Memory B cell (primary cell): ENCODE measurements around the gene GMDS.

Experiments used
- ATAC-seq: fragments of 150-1000 bp; cut with Tn5 transposase; 2 replicates; pipeline ENCODE4 v1.10.0; 2021; ENCODE audit warnings: low read depth, mild to moderate bottlenecking, moderate library complexity
- DNase-seq, 2 donors: peaks; one replicate each; pipeline ENCODE4 v3.0.0; 2022; ENCODE audit warnings: low spot score in 2 of 2
- H3K27ac Mint-ChIP-seq: one replicate; pipeline ENCODE4 v1.8.0; 2022; ENCODE audit warnings: mild to moderate bottlenecking, moderate library complexity, mixed read lengths
- H3K27me3 Mint-ChIP-seq: one replicate; pipeline ENCODE4 v1.8.0; 2022; ENCODE audit warnings: mixed read lengths
- H3K36me3 Mint-ChIP-seq: one replicate; pipeline ENCODE4 v1.8.0; 2022; ENCODE audit warnings: mild to moderate bottlenecking, mixed read lengths
- H3K4me1 Mint-ChIP-seq: one replicate; pipeline ENCODE4 v1.8.0; 2022; ENCODE audit warnings: mixed read lengths
- H3K4me3 Mint-ChIP-seq: one replicate; pipeline ENCODE4 v1.8.0; 2022; ENCODE audit warnings: mild to moderate bottlenecking, moderate library complexity, mixed read lengths
- H3K9me3 Mint-ChIP-seq: one replicate; pipeline ENCODE4 v1.8.0; 2022; ENCODE audit warnings: mixed read lengths

GMDS gene

DNA sequence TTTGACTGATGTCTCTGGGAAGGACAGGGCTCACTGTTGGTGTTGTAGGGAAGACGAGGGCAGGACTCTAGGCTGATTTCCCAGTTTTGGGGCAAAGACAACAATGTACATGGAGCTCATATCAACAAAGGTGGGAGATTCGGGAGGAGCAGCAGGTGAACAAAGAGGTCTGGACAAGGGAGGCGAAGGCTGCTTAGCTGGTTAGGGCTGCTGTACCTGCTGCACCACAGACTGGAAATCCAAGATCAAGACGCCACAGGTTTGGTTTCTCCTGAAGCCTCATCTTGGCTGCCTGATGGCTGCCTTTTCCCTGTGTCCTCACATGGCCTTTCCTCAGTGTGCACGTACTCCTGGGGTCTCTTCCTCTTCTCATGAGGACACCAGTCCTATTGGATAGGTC is 348.5 kb downstream of the GMDS start:
- H3K4me1 Mint-ChIP-seq: no peaks in the 10 kb centered on the region
- ATAC-seq: no peak
- DNase-seq: no peak
- H3K9me3 Mint-ChIP-seq: no peaks in the 10 kb centered on the region
- H3K27ac Mint-ChIP-seq: no peak overlapping the region
- H3K4me3 Mint-ChIP-seq: no peak overlapping the region
- H3K36me3 Mint-ChIP-seq: peaks cover 13% of the 10 kb centered on the region
- no peaks in the 10 kb centered on the region for H3K27me3 Mint-ChIP-seq

GRCh38 chr6:1895721-1896120 is 349.7 kb downstream of the GMDS start:
- H3K27ac Mint-ChIP-seq: no peak overlapping the region
- DNase-seq (no peak), ATAC-seq (no peak)
- H3K27me3 Mint-ChIP-seq: no peaks in the 10 kb centered on the region
- no peak overlapping the region for H3K4me3 Mint-ChIP-seq
- peaks cover 2% of the 10 kb centered on the region for H3K9me3 Mint-ChIP-seq
- peaks cover 15% of the 10 kb centered on the region for H3K36me3 Mint-ChIP-seq
- no peaks in the 10 kb centered on the region for H3K4me1 Mint-ChIP-seq

DNA sequence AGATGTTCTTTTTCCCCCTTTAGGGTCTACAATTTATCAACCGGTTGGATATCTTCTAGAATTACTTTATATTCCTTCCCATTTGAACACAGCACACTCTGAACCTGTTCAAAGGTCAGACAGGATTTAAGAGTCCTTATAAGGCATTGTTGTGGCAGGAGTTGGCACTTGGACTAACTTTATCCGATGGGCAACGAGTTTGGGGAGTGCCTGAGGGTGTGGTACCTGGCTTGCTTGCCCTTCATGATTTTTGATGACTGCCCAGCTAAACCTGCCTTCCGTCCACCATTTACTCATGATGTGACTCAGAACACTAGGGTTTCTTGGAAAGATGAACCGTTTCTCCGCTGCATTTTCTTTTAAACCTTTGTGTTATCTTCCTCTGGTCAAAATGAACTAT is 350.5 kb downstream of the GMDS start:
- H3K9me3 Mint-ChIP-seq: peaks cover 6% of the 10 kb centered on the region
- DNase-seq (no peak), ATAC-seq (no peak)
- no peaks in the 10 kb centered on the region for H3K4me1 Mint-ChIP-seq
- peaks cover 20% of the 10 kb centered on the region for H3K36me3 Mint-ChIP-seq
- no peak overlapping the region for H3K4me3 Mint-ChIP-seq
- H3K27me3 Mint-ChIP-seq: no peaks in the 10 kb centered on the region
- no peak overlapping the region for H3K27ac Mint-ChIP-seq

DNA sequence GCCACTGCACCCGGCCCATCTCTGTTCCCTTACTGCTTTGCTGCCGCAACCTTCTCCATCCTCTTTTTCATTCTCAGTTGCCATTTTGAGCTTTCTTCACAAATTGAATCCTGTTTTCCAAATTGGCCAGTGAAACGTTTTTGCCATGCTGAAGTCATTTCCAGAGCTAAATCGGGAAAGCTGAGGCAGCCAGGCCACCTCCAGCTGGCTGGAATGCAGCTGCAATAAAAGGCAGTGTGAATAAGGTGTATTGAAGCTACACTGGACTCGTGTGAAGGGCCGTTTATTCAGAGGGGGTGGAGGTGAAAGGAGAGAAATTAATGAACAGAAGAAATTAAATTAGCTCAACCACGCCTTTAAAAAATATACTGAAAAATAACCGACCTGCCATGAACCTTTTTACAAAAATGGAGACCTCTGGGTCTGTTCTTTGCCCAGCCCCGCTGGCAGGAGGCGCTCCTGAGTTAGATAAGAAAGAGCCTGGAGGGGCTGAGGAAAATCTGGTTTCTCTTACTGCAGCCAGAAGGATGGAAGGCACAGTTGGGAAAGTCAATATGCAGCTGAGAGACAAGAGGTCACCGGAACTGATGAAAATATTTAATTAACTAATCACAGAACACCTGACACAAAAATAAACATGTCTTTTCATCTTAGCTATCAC is 351.8 kb downstream of the GMDS start:
- Mint-ChIP-seq H3K36me3 (peaks cover 20% of the 10 kb centered on the region), H3K4me1 (no peaks in the 10 kb centered on the region), H3K9me3 (peaks cover 6% of the 10 kb centered on the region), H3K4me3 (no peak overlapping the region), H3K27ac (no peak overlapping the region), H3K27me3 (no peaks in the 10 kb centered on the region)
- no peak for DNase-seq
- ATAC-seq: no peak

DNA sequence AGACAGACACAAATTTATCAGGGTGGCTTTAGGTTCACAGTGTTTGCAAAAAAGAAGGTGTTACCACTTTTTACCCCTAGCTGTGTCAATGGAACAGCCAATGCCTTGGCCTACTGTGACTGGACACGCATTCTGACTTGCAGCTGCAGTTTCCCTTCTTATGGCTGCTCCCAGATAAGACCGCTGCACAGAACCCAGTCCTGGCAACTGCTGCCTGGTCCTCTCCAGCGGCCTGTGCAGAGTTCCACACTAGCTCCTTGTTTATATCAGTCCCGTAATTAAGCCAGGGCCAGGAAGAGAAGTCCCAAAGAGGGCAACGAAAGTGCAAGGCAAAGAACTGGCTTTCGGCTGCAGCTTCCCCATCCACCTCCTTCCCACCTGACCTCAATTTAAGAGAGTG is 352.7 kb downstream of the GMDS start:
- H3K4me3 Mint-ChIP-seq: no peak overlapping the region
- H3K27ac Mint-ChIP-seq: no peak overlapping the region
- ATAC-seq: no peak

DNA sequence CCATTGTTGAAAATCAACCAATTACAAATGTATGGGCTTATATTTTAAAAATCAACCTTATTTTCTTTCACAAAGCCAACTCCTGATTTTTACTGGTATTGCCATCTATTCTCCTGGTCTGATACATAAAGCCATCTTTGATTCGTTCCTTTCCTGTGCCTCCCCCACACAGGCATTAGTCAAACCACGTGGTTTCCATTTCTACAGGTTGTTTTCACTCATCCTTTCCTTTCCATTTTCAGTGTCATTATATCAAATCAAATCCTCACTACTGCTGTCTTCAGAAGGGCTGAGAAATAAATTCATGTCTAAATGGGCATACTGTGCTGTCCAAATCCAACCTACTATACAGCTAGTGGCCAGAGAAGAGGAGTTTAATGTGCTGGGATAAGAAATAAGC is 354.4 kb downstream of the GMDS start:
- Mint-ChIP-seq H3K4me1 (no peaks in the 10 kb centered on the region), H3K27me3 (no peaks in the 10 kb centered on the region), H3K36me3 (peaks cover 12% of the 10 kb centered on the region), H3K4me3 (no peak overlapping the region), H3K27ac (no peak overlapping the region), H3K9me3 (peaks cover 6% of the 10 kb centered on the region)
- DNase-seq (no peak), ATAC-seq (no peak)

More for the DNA sequence above, 352.7 kb downstream of the GMDS start:
- Mint-ChIP-seq H3K4me1 (no peaks in the 10 kb centered on the region), H3K9me3 (peaks cover 6% of the 10 kb centered on the region), H3K36me3 (peaks cover 20% of the 10 kb centered on the region), H3K27me3 (no peaks in the 10 kb centered on the region)
- DNase-seq: no peak

DNA sequence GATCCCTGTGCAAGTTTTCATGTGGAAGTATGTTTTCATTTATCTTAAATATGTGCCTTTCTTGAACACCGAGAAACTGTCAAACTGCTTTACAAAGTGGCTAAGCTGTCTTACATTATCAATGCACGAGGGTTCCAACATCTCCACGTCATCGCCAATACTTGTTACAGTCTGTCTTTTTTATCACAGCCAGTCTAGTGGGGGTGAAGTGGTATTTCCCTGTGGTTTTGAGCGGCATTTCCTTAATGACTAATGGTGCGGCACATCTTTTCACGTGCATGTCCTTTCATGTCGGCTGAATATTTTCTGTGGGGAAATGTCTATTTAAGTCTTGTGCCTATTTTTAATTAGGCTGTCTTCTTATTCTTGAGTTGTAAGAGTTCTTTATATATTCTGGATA is 355.3 kb downstream of the GMDS start:
- no peaks in the 10 kb centered on the region for H3K27me3 Mint-ChIP-seq
- peaks cover 12% of the 10 kb centered on the region for H3K36me3 Mint-ChIP-seq
- ATAC-seq (no peak), DNase-seq (no peak)
- no peaks in the 10 kb centered on the region for H3K4me1 Mint-ChIP-seq
- H3K9me3 Mint-ChIP-seq: peaks cover 6% of the 10 kb centered on the region
- no peak overlapping the region for H3K27ac Mint-ChIP-seq
- no peak overlapping the region for H3K4me3 Mint-ChIP-seq

- H3K9me3 Mint-ChIP-seq: peaks cover 5% of the 10 kb centered on the region
- no peak overlapping the region for H3K27ac Mint-ChIP-seq
- H3K4me1 Mint-ChIP-seq: no peaks in the 10 kb centered on the region
- H3K27me3 Mint-ChIP-seq: no peaks in the 10 kb centered on the region
- peaks cover 4% of the 10 kb centered on the region for H3K36me3 Mint-ChIP-seq
- ATAC-seq (no peak), DNase-seq (no peak)
- no peak overlapping the region for H3K4me3 Mint-ChIP-seq
Observed at GRCh38 chr6:1885576-1886011, 359.8 kb downstream of the GMDS start.

DNA sequence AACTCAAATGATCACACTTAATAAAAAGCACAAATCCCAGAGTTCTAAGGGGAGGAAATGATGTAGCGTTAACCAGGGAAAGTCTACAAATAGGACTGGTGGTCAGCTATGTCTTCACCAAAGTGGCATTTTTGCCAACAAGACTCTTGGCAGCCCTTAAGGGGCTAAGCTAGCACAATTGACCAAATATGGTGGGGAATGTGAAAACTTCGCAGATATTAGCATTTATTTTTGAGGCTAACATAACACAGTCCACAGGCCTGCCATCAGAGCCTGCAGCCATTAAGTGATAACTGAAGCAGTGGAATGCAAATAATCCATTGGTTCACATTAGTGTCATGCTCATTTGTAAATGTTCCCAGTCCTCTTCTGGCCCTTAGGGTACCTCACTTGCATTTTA is 361.1 kb downstream of the GMDS start:
- no peaks in the 10 kb centered on the region for H3K27me3 Mint-ChIP-seq
- peaks cover 2% of the 10 kb centered on the region for H3K36me3 Mint-ChIP-seq
- DNase-seq: no peak

DNA sequence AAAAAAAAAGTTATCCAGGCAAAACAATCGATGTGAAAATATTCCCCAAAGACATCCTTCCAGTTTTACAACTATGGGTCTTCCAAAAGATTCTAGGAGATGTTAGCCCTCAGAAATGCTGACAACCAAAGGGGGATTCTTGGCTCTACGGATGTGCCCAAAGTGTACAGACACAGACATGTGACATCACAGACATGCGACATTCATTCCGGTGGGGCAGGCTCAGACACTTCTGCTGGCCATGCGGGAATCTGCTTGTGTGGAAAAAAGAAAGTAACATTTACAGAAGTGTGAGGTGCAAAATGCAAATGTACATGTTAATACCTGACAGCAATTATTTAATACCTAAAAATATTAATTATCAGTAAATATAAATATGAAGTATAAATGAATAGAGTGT is 367.1 kb downstream of the GMDS start:
- ATAC-seq (no peak), DNase-seq (no peak)
- H3K36me3 Mint-ChIP-seq: peaks cover 2% of the 10 kb centered on the region
- no peak overlapping the region for H3K4me3 Mint-ChIP-seq
- no peak overlapping the region for H3K27ac Mint-ChIP-seq
- H3K4me1 Mint-ChIP-seq: no peaks in the 10 kb centered on the region
- no peaks in the 10 kb centered on the region for H3K27me3 Mint-ChIP-seq
- no peaks in the 10 kb centered on the region for H3K9me3 Mint-ChIP-seq

More for the DNA sequence above, 361.1 kb downstream of the GMDS start:
- Mint-ChIP-seq H3K4me3 (no peak overlapping the region), H3K9me3 (no peaks in the 10 kb centered on the region), H3K4me1 (no peaks in the 10 kb centered on the region), H3K27ac (no peak overlapping the region)
- no peak for ATAC-seq

GRCh38 chr6:1873781-1874180 is 371.6 kb downstream of the GMDS start:
- Mint-ChIP-seq H3K36me3 (no peaks in the 10 kb centered on the region), H3K27me3 (no peaks in the 10 kb centered on the region), H3K27ac (no peak overlapping the region), H3K4me3 (no peak overlapping the region), H3K4me1 (peaks cover 14% of the 10 kb centered on the region), H3K9me3 (no peaks in the 10 kb centered on the region)
- ATAC-seq (no peak), DNase-seq (no peak)

GRCh38 chr6:1872649-1873131 is 372.7 kb downstream of the GMDS start:
- Mint-ChIP-seq H3K4me1 (peaks cover 14% of the 10 kb centered on the region), H3K9me3 (no peaks in the 10 kb centered on the region), H3K36me3 (no peaks in the 10 kb centered on the region), H3K4me3 (no peak overlapping the region), H3K27me3 (no peaks in the 10 kb centered on the region), H3K27ac (no peak overlapping the region)
- ATAC-seq (no peak), DNase-seq (no peak)

DNA sequence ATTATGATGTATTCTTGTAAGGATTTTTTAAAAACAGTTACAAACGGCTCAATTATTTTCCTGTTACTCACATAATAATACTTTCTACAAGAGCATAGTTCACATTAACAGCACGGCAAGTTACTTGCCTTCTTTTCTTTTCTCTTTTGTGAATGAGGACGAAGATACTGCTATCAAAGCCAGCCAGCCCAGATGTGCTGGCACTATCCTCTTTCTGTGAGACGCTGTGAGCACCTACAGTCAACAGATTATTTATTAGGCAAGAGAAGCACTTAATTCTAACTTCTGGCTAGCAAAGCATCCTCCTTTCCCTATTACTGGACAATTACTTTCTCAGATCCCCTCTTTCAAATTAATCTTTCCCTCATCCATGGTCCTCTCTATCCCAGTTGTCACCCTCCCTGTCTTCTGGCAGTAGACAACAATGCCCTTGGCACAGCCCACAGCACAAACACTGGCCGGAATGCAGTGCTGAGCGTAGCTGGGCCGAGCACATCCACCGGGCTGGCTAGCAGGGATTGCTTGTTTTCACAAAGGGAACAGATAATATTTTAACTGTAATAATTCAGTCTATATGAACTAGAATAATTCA is 373.6 kb downstream of the GMDS start:
- Mint-ChIP-seq H3K4me3 (no peak overlapping the region), H3K27me3 (no peaks in the 10 kb centered on the region), H3K36me3 (no peaks in the 10 kb centered on the region), H3K4me1 (peaks cover 14% of the 10 kb centered on the region), H3K9me3 (no peaks in the 10 kb centered on the region), H3K27ac (no peak overlapping the region)
- DNase-seq (no peak), ATAC-seq (no peak)

- H3K36me3 Mint-ChIP-seq: no peaks in the 10 kb centered on the region
- no peak overlapping the region for H3K27ac Mint-ChIP-seq
- no peaks in the 10 kb centered on the region for H3K9me3 Mint-ChIP-seq
- DNase-seq (no peak), ATAC-seq (no peak)
- peaks cover 14% of the 10 kb centered on the region for H3K4me1 Mint-ChIP-seq
- no peak overlapping the region for H3K4me3 Mint-ChIP-seq
- H3K27me3 Mint-ChIP-seq: no peaks in the 10 kb centered on the region
Observed at GRCh38 chr6:1870932-1871331, 374.5 kb downstream of the GMDS start.

GRCh38 chr6:1870251-1870650 is 375.2 kb downstream of the GMDS start:
- H3K36me3 Mint-ChIP-seq: no peaks in the 10 kb centered on the region
- H3K4me3 Mint-ChIP-seq: no peak overlapping the region
- H3K4me1 Mint-ChIP-seq: peaks cover 14% of the 10 kb centered on the region
- H3K9me3 Mint-ChIP-seq: no peaks in the 10 kb centered on the region
- peak overlapping the region; percentile 68 for H3K27ac Mint-ChIP-seq
- H3K27me3 Mint-ChIP-seq: no peaks in the 10 kb centered on the region
- DNase-seq (no peak), ATAC-seq (no peak)
